Measurements from ENCODE around the gene MUC4. TPM values are rescaled to one million over a fixed set of nuclear protein-coding genes. Genes with fewer than 3 reads are reported as not detected.

The MUC4 gene
- total and polyA plus RNA-seq, 9 of the 15 experiments (the other 6 are each of a cell fraction or from before 2014, with no cell fraction given): under 0.01 to 0.21 (median 0.10) TPM; not detected in 4

- in situ Hi-C loops (cut with MboI): loop anchor here (10.0 to 25.0 kb wide), 3 partner anchors 503 to 1945 kb away; partner anchors contain the start of genes RNF168, SLC51A, SMCO1 and ZDHHC19
- WGBS (ENCODE audit: insufficient coverage, low coverage, missing lambda C conversion rate): 36% methylated on average over 6 of the region's 6 CpGs
- peaks cover 0 to 7% of the 10 kb centered on the region in 2 experiments; a peak in 1 of 5 replicates for H3K27me3 ChIP-seq (ENCODE audit: control insufficient read depth in 2 of 2, insufficient read depth in 2 of 2, low read length in 2 of 2)
- intact Hi-C loops (cut with micrococcal nuclease): loop anchor here (10.0 kb wide), 3 partner anchors 165 to 485 kb away; partner anchors contain the start of genes PPP1R2 and XXYLT1
- peaks cover 4% of the 10 kb centered on the region in 2 experiments; a peak in 3 of 5 replicates for H3K4me1 ChIP-seq (replicated peaks in 1 of 2; ENCODE audit: control insufficient read depth in 2 of 2, insufficient read depth in 2 of 2, low read length in 2 of 2)
- H2AFZ ChIP-seq (ENCODE audit: low read depth, low read length): peak overlapping the region; percentile 10; the same call in 1 of the 2 replicates
- H3K36me3 ChIP-seq (ENCODE audit: control insufficient read depth, insufficient read depth, low read length): no peaks in the 10 kb centered on the region
- CTCF ChIA-PET (ENCODE audit: low intra/inter-chr PET ratio): no interaction called here
- H3K9me1 ChIP-seq (ENCODE audit: control insufficient read depth, insufficient read depth, low read length): no peaks in the 10 kb centered on the region
- H3K27ac ChIP-seq (ENCODE audit: extremely low read depth, low read depth, low read length): no peak overlapping the region
- no peaks in the 10 kb centered on the region for H3K9me3 ChIP-seq (replicated peaks; ENCODE audit: control insufficient read depth, insufficient read depth, low read depth, low read length)
- H3K4me2 ChIP-seq (ENCODE audit: insufficient read depth, low read length): no peak overlapping the region
- FAIRE-seq (no peak), ATAC-seq (peak; percentile 45), DNase-seq (ENCODE audit: extremely low read depth in 1 of 4, low spot score in 3 of 4) (peak in 3 of 4 experiments; percentile 31 to 39 (median 31))
- H3K9ac ChIP-seq (ENCODE audit: insufficient read depth in 1 of 2, low read depth in 2 of 2, low read length in 2 of 2): peak overlapping the region in 1 of 2 experiments; percentile 41; a peak in 1 of 4 replicates
- H3K4me3 ChIP-seq: no peak overlapping the region
- H3K79me2 ChIP-seq (ENCODE audit: control insufficient read depth, insufficient read depth, low read length): no peaks in the 10 kb centered on the region
- BruUV-seq (replicated peaks): no TSS peak
- H4K20me1 ChIP-seq (replicated peaks; ENCODE audit: control insufficient read depth, insufficient read depth, low read length): no peaks in the 10 kb centered on the region
- POLR2A ChIA-PET: interaction anchor here (1.0 to 5.0 kb wide), 3 partner anchors 9 to 11 kb away, joined by 6 to 23 read pairs (median 7); partner anchors contain the start of gene MUC20
- no peak for TF ChIP-seq CCAR2 (IDR thresholded peaks at IDR 0.05; ENCODE audit: low read depth, low read length)
- no peak for TF ChIP-seq HDAC8 (tag; IDR thresholded peaks at IDR 0.05)
- TF ChIP-seq ZBED1 (IDR thresholded peaks at IDR 0.05): no peak
- TF ChIP-seq ZBTB7A (IDR thresholded peaks at IDR 0.05; ENCODE audit: borderline replicate concordance, control insufficient read depth, low read depth, low read length): no peak
- TF ChIP-seq EHMT2 (IDR thresholded peaks at IDR 0.05): peak; percentile 66; the same call in 1 of the 2 replicates
- no peak for TF ChIP-seq STAT6 (CRISPR knock-in tag; IDR thresholded peaks at IDR 0.05)
- no peak for TF ChIP-seq CEBPG (CRISPR knock-in tag; IDR thresholded peaks at IDR 0.05)
- TF ChIP-seq CEBPG (tag; conservative IDR thresholded peaks at IDR 0.05 in 1 of 2, IDR thresholded peaks at IDR 0.05 in 1 of 2): no peak
- no peak for TF ChIP-seq RHOXF2B (CRISPR knock-in tag; conservative IDR thresholded peaks at IDR 0.05)
- no peak for TF ChIP-seq RFX1 (IDR thresholded peaks at IDR 0.05)
- no peak for TF ChIP-seq SRF (CRISPR knock-in tag; IDR thresholded peaks at IDR 0.05)
- 0 out of 2 replicates have a peak, but pooled peaks have one; percentile 31 for TF ChIP-seq ZNF592 (IDR thresholded peaks at IDR 0.05)
- TF ChIP-seq ZNF583 (CRISPR knock-in tag; IDR thresholded peaks at IDR 0.05): 0 out of 2 replicates have a peak, but pooled peaks have one; percentile 64
- TF ChIP-seq TAF9B (IDR thresholded peaks at IDR 0.05; ENCODE audit: partially characterized antibody): no peak
- TF ChIP-seq SAFB (IDR thresholded peaks at IDR 0.05; ENCODE audit: borderline replicate concordance, low read depth, low read length): no peak
- TF ChIP-seq TAL1 (IDR thresholded peaks at IDR 0.05): 0 out of 2 replicates have a peak, but pooled peaks have one; percentile 24
- no peak for TF ChIP-seq HDGF (IDR thresholded peaks at IDR 0.05)
- TF ChIP-seq NFXL1 (CRISPR knock-in tag; IDR thresholded peaks at IDR 0.05): no peak
Measured at GRCh38 chr3:195709676-195710085, 102.0 kb downstream of the MUC4 start.

Data from K562 (cell line).